ENCODE data around the gene LMO7.

Gene LMO7

DNA sequence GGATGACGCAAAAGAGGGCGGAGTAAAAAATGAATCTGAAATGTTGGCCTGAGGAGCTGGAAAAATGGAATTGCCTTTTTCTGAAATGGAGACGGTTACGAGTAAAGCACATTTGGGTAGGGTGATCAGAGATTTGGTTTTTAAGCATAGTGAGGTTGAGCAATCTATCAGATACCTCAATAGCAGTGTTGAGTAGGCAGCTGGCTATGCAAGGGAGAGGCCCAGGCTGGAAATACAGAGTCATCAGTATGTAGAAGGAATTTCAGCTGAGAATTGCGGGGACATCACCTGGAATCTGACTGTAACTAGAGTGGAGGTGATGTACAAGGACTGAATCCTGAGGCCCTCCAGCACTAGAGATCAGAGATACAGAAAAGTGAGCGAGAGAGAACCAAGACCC lies 224.8 kb downstream of the LMO7 start:
- no peak for DNase-seq

DNA sequence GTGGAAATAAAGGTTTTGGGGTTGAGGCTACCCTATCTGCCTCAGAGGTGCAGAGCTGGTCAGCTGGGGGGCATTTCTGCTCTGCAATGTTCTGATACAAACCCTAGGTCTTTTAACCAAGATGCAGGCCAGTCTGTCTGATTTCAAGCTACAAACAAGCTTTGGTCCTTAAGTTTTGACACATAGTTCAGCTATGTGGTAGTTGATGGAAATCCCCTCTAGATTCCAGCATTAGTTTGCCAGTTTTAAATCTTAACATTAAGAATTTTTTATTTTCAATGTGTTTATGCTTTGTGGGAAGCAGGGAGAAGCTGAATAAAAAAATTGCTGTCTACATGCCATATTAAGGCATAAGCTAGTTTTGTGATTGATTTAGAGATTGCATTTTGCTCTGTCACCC lies 225.7 kb downstream of the LMO7 start:
- DNase-seq = no peak

DNA sequence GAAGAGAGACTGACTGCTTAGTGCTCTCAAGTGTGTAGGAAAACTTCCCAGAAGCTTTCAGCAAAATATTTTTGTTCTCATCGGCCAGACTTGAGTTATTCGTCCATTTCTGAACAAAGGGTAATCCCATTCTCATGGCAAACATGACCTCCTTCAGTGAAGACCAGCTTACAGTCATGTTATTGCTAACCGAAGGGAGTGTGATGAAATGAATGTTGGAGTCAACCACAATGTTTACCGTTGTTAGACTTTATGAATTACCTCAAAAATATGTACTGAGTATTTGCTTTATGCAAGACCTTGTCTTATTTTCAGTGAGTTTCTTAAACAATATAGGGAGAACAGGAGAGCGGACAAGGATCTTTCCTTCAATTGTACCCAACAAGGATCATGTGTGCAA lies 228.6 kb downstream of the LMO7 start:
- DNase-seq = no peak

DNA sequence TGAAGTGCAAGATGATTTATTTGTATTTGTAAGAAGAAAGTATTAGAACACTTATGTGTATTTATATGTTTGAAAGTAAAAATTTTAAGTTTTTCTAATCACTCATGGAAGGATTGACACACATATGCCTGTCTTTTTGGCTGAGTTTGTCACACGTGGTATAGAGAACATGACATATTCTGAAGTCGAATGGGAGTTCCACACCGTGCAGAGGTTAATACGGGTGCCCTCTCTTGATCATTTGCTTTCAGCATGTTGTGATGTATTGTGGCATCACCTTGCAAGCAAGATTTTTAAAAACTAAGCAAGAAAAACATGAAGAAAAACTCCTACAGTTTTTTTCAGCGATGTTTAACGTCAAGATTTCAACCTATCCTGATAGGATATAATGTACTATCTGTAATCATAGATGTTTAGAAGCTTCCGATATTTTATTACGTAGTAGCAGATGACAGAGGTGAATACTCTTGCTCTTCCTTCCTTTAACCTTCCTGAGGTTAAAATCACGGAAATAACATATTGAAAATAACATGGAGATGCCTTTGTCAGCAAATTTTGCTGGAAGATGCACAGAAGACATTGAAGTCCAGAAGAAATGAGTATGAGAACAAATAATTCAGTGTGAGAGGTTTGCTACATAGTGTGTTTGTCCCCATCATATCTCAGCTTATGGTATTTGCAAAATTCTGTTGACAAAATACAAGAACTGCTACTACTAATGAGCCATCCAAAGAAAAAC lies 231.4 kb downstream of the LMO7 start:
- no peak for DNase-seq

GRCh38 chr13:75869981-75870380 lies 233.9 kb downstream of the LMO7 start:
- no peak for DNase-seq

DNA sequence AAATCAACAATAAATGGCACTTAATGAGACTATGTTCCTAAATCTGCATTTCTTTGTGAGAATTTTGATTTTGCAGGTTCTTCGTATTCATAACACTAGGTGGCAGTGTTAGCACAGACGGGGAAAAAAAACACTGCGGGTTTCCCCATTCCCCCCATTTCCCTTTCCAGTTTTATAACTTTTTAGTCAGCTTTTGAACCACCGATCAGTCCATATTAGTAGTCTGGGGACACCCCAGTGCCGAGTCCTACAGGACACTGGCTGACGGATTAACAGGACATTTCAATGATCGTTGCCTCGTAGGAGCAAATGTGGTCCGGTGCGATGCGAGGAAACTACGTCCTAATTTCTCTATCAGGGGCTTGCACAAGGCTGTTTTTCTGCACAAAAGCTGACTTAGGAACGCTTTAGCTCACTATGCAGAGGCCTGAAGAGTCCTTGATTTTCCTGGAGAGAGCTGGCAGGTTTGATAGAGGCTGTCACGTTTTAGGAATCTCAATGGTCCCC lies 234.3 kb downstream of the LMO7 start:
- DNase-seq = no peak

GRCh38 chr13:75871059-75871458 lies 234.9 kb downstream of the LMO7 start:
- no peak for DNase-seq

DNA sequence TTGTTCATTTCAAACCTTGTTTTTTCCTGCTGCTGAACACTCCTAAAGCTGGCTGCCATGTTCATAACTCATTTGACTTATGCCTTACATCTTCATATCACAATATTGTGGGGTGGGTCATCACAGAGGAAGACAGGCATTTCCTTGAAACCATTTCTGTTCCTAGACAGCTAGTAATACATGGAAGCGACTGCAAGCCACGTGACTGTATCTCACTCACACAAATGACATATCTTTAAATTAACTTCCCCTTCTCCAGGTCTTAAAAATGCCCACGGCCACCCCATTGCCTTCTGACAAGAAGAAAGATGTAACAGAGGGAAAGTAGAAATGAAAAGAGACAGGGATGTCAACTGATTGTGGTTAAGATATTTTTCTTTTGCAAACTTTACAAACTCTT lies 236.8 kb downstream of the LMO7 start:
- DNase-seq = no peak

GRCh38 chr13:75873494-75873893 lies 237.4 kb downstream of the LMO7 start:
- DNase-seq = no peak

DNA sequence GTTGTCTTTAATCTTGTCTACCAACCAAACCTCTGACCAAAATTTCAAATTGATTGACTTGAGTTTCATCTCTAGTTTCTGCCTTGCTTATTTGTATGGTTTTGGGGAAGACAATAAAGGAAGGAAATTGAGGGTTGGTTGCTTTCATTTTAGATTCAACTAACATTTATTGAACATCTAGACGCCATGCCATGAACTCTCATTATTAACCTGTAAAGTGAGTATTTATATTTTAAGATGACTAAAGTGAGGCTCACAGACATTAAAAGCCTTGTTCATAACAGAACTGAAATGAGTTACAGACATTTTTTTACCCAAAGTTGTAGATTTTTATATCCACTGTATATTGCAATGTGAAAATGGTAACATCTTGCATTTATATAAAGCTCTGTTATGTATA lies 239.3 kb downstream of the LMO7 start:
- no peak for DNase-seq

- DNase-seq = peak; percentile 23
Measured at GRCh38 chr13:75876142-75877050, 240.3 kb downstream of the LMO7 start.

- no peak for DNase-seq
Measured at GRCh38 chr13:75877071-75877470, 240.9 kb downstream of the LMO7 start.

DNA sequence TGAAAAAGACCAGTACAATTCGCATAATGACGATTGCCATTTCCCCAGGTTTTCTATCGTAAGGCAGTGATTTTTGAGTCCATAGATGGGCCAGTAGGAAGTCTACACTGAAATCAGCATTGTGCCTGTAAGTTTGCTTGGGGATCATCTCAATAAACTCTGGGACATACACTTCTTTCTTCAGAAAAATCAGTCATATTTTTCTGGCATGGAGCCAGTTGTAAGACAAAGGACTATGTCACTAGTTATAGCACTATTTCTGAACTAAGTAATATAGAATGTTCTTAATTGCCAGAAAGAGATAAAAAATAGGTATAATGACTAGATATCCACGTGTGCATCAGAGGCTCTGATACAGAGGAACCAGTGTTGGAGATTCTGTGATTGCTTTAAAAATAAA lies 243.5 kb downstream of the LMO7 start:
- no peak for DNase-seq

DNA sequence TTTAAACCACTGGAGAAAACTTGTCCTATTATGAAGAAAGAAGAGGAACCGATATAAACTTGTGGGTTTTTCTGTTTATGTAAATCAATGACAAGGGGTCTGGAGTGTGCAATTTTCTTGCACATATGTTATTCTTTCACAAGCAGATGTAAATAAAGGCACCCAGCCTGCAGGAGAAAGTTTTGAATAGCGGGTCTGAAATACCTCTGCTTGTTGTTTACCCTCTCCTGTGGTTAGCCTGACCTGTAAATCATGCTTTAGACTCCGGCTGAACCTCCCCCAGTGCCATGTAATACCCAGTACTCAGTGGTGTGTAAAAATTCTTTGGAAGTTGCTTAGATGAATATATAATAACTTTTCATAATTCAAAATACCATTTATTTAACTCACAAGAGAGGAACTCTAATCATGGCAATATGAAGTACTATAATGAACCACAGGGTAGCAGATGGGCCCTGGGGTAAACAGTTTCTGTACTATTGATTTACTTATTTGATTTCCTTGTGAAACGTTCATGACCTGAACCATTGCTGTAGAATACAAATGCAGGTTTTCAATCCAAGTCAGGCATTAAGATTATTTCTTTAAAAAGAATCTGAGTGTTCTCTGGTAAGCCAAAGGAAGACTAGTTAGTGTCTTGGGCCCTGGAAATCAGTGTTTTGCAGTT lies 245.1 kb downstream of the LMO7 start:
- no peak for DNase-seq

GRCh38 chr13:75882261-75882660 lies 246.1 kb downstream of the LMO7 start:
- no peak for DNase-seq

DNA sequence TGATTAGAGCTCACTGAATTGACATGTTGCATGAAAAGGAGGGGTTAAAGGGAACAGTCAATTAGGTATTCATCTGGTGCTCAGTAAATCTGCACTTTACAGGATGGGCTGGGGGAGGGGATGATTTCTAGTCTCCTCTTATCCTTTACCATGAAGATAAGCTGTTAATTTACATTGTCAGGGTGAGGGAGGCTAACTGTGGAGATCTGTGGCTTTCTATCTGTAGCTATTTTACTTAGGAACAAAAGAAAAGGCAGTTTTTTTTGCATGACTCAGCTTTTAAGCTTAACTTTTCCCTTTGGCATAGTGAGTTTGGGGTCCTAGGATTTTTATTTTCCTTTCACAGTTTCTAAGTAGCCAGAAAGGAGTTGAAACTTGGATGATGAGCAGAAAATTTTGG lies 253.3 kb downstream of the LMO7 start:
- DNase-seq = no peak

DNA sequence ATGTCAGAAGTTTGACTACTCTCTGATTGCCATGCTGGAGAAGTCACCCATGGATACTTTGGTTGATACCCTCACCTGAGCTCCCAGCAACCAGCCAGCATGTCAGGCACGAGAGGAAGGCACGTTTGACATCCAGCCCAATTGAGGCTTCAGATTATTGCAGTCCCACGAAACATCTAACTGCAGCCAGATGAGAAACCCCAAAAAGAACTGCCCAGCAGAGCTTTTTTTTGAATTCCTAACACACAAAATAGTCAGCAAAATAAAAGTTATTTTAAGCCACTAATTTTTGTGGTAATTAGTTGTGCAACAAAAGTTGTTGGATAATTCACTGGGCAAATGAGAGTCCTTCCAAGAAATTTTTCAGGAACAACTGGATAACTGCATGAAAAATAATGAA lies 259.0 kb downstream of the LMO7 start:
- DNase-seq = no peak

- no peak for DNase-seq
Measured at GRCh38 chr13:75896271-75896670, 260.1 kb downstream of the LMO7 start.

GRCh38 chr13:75897386-75897785 lies 261.3 kb downstream of the LMO7 start:
- DNase-seq = no peak

- no peak for DNase-seq
Measured at GRCh38 chr13:75901501-75901900, 265.4 kb downstream of the LMO7 start.

DNA sequence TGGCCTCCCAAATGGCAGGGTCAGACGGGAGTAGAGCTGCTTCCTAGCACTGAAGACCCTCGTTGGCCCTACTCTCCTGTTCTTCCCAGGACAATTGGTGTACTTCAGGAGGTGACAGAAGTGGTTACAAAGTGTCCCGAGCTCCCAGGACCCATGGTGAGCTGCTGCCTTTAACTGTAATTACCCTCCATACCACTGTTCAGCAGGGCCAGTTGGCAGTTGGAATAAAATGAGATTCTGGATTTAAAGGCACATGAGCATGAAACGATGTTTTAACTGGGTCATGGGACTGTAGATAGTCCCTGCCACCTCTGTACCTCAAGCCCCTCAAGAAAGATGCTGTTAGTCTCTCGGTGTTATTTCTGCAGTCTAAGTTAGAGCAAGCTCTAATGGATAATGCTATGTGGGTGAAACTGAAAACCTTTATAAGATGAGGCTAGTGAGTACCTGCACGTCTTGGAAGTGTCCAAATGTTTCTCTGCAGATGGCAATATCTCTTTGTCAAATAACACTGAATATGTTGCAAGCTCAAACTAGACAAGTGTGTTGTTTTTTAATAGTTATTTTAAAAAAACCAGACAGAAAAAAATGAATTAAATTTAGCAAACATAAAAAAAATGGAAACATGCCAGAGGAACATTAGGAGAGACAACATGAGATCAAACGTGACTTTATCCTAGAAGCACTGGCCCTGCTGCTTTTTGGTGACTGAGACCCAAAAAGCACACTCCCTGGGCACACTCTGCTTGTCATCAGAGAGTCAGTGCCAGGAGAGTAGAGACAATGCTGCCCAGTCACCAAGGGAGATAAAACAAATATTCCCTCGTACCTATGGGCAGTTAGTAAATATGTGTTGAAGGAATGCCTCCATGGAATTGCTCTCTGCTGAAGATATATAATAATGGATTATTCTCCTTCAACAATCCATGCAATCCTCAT lies 266.3 kb downstream of the LMO7 start:
- no peak for DNase-seq

DNA sequence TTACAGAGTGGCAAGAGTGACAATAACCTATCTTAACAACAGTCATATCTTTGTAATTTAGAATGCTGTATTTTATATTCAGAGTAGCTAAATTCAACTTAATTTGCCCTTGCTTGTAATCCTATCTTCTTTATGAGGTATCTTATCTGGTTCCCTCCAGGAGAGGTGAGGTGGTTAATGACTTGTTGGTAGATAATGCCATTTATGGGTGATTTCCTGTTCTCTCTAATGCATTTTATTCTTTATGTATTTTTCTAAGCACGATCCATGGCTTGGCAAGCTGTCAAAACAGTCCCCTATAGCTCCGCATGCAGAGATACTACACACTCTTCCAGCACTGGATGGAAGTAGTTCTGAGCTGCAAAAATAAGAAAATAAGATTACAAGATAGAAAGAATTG lies 267.9 kb downstream of the LMO7 start:
- DNase-seq = no peak

All from effector CD8-positive, alpha-beta T cell (primary cell).